Fibroblast of mammary gland (primary cell): ENCODE measurements around the gene MAD2L2.

Source experiments
- DNase-seq: peaks from one replicate; pipeline ENCODE4 v3.0.0-alpha.2; 2010; ENCODE audit warnings: low read depth
- H3K4me3 ChIP-seq: 2 replicates; pipeline ENCODE4 v1.5.1; 2011; ENCODE audit warnings: low read depth, mild to moderate bottlenecking, low read length, moderate library complexity; ENCODE audit not compliant: control insufficient read depth
- TF ChIP-seq, protein P1 (sequence below): conservative IDR thresholded peaks from 2 replicates; pipeline ENCODE4 v1.5.1; 2011; ENCODE audit warnings: low read depth, low read length, inconsistent platforms; ENCODE audit not compliant: control insufficient read depth, insufficient read depth

MAD2L2 gene

DNA sequence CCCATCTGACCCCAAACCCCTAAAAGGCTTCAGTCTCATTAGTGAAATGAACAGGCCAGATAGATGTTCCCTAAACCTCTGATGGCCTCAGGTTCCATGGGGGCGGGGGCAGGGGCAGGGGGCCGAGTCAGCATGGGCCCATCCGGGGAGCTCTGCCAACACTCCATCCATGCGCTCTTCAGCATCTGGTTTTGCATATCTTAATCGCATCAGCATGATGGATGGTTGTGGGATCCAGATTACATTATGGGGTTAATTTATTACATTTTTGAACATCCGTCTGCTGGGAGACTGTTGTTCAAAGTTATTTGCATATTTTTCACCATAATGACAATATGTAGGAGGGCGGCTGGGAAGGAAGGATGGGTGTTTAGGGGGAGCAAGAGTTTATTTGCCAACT is 3.1 kb upstream of the MAD2L2 start:
- H3K4me3 ChIP-seq, result no peak overlapping the region
- TF ChIP-seq, protein P1, sequence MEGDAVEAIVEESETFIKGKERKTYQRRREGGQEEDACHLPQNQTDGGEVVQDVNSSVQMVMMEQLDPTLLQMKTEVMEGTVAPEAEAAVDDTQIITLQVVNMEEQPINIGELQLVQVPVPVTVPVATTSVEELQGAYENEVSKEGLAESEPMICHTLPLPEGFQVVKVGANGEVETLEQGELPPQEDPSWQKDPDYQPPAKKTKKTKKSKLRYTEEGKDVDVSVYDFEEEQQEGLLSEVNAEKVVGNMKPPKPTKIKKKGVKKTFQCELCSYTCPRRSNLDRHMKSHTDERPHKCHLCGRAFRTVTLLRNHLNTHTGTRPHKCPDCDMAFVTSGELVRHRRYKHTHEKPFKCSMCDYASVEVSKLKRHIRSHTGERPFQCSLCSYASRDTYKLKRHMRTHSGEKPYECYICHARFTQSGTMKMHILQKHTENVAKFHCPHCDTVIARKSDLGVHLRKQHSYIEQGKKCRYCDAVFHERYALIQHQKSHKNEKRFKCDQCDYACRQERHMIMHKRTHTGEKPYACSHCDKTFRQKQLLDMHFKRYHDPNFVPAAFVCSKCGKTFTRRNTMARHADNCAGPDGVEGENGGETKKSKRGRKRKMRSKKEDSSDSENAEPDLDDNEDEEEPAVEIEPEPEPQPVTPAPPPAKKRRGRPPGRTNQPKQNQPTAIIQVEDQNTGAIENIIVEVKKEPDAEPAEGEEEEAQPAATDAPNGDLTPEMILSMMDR, result no peak
- DNase-seq, result no peak

GRCh38 chr1:11682799-11683198 is 1.9 kb upstream of the MAD2L2 start:
- TF ChIP-seq, protein P1, result no peak
- DNase-seq, result no peak
- H3K4me3 ChIP-seq, result no peak overlapping the region

DNA sequence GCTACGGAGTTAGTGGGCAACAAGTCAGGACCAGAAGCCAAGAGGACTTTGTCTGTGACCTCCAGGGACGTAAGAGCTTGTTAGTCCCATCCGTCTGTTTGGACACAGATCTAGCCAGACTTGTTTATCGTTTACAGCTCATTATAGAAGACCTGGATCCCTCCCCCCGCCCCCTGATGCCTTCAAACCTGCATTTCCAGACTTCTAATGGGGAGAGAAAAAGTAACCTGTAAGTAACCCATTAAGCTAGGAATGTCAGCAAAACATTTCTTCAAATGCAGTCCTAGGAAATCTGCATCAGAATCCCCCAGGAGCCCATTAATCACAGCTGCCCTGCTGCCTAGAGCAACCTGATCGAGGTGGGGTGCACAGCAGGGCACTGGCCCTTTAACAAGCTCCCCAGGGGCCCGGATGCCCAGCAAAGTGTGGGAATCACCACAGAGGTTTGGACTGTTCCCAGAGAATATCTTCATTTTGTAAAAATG is 1.4 kb upstream of the MAD2L2 start:
- no peak overlapping the region for H3K4me3 ChIP-seq
- no peak for DNase-seq
- TF ChIP-seq, protein P1, result no peak

GRCh38 chr1:11680270-11681070 is 478 bp downstream of the MAD2L2 start:
- DNase-seq, result no peak
- TF ChIP-seq, protein P1, result no peak
- peak overlapping the region; percentile 82 for H3K4me3 ChIP-seq

GRCh38 chr1:11678442-11678841 is 2.5 kb downstream of the MAD2L2 start:
- no peak overlapping the region for H3K4me3 ChIP-seq
- DNase-seq, result no peak
- TF ChIP-seq, protein P1, result no peak

GRCh38 chr1:11676386-11677103 is 4.4 kb downstream of the MAD2L2 start:
- no peak overlapping the region for H3K4me3 ChIP-seq
- DNase-seq, result no peak
- TF ChIP-seq, protein P1, result no peak
